Kidney (tissue), 14 donors: Measurements from ENCODE around the gene APLNR. TPM values are rescaled to one million over a fixed set of nuclear protein-coding genes. Genes with fewer than 3 reads are reported as not detected.

Experiments
- DNase-seq, 5 donors: peaks; one replicate each; pipeline ENCODE4 v3.0.0-alpha.2; 2013 to 2020
- FAIRE-seq: peaks from 2 replicates; lab custom pipeline; 2012; peaks lifted over from hg19 to GRCh38; lab: Jason Lieb, UNC
- H3K27ac ChIP-seq, 2 donors: one replicate each; pipeline ENCODE4 v1.7.0; 2013; ENCODE audit warnings: low read depth in 2 of 2, low read length in 2 of 2, inconsistent platforms in 1 of 2
- H3K27me3 ChIP-seq: one replicate; pipeline ENCODE4 v1.7.1; 2013; ENCODE audit warnings: low read length, inconsistent platforms; ENCODE audit not compliant: control insufficient read depth, insufficient read depth
- H3K36me3 ChIP-seq, 3 donors: one replicate each; pipeline versions ENCODE4 v1.7.0 to v1.7.1; 2013; ENCODE audit warnings: low read length in 3 of 3, control low read depth in 1 of 3, inconsistent platforms in 1 of 3; ENCODE audit not compliant: insufficient read depth in 3 of 3, control insufficient read depth in 2 of 3
- H3K4me1 ChIP-seq, 3 donors: one replicate each; pipeline versions ENCODE4 v1.7.0 to v1.7.1; 2013; ENCODE audit warnings: low read length in 3 of 3, inconsistent platforms in 1 of 3, low read depth in 1 of 3; ENCODE audit not compliant: control insufficient read depth in 2 of 3, insufficient read depth in 2 of 3
- H3K4me3 ChIP-seq, 3 donors: one replicate each; pipeline versions ENCODE4 v1.7.0 to v1.8.1; 2013; ENCODE audit warnings: low read length in 3 of 3, control low read depth in 1 of 3, inconsistent platforms in 1 of 3
- H3K9ac ChIP-seq, 3 donors: one replicate each; pipeline versions ENCODE4 v1.7.0 to v1.7.1; 2013; ENCODE audit warnings: low read length in 3 of 3, control low read depth in 1 of 3, inconsistent platforms in 1 of 3
- H3K9me3 ChIP-seq, 3 donors: one replicate each; pipeline versions ENCODE4 v1.7.0 to v1.7.1; 2013; ENCODE audit warnings: low read length in 3 of 3, control low read depth in 1 of 3, inconsistent platforms in 1 of 3; ENCODE audit not compliant: control insufficient read depth in 2 of 3, insufficient read depth in 1 of 3
- intact Hi-C: fragments of 100-400 bp; cut with DNase I; formaldehyde crosslinking; loops from one replicate; pipeline ENCODE4 v1.11.1; 2022
- polyA plus RNA-seq: library from polyadenylated mRNA; stranded (reverse); fragments of 350-450 nt; fragmentation: Illumina TruSeq; extraction: RNeasy Lipid Tissue Mini Kit (QIAGEN cat#74804); gene quantifications from one replicate; pipeline ENCODE4 v1.2.3, GENCODE V29; 2014; ENCODE audit warnings: low read depth, low replicate concordance; ENCODE audit not compliant: insufficient read depth
- total RNA-seq: library from RNA; stranded (reverse); fragmentation: NEBNext Ultra II Directional; extraction: Animal tissue kit (Norgen Biotek cat#: 25700); gene quantifications from one replicate; pipeline ENCODE4 v1.2.1, GENCODE V29; 2021
- TF ChIP-seq, protein P1 (sequence below): IDR thresholded peaks from 3 replicates; pipeline ENCODE4 v1.5.1; 2012; ENCODE audit warnings: mild to moderate bottlenecking, moderate library complexity, borderline replicate concordance; ENCODE audit not compliant: insufficient read depth; ENCODE audit errors: extremely low read depth
- donor health status: control.
- donor health status: control.
- donor health status: control.
- donor health status: control.
- donor health status: control.
- donor health status: DM: yes; HTN: yes; CAD: no.
- donor health status: Normal renal cell carcinoma (clear cell type).

The APLNR gene
- total and polyA plus RNA-seq, 2 donors from 2014 or later: 5.3 to 16.6 TPM

DNA sequence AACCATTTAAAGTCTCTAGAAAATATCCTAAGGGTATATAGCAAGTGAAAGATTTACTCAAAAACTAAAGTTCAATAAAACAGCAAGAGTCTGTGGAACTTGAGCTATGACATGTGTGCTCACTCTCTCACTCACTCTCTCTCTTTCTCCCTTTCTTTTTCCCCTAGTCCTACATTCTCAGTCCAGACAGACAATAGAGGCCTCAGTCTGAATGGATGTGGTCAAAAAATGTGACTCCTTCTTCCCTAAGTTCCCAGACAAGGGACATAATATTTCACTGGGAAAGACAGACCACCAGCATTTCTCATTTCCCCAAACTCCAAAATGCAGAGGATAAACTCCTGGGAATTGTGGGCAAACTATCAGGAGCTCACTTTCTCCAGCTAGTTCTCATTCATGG, 17.6 kb upstream of the APLNR start:
- Histone ChIP-seq H3K4me3 (no peak overlapping the region), H3K36me3 (no peaks in the 10 kb centered on the region), H3K9ac (no peak overlapping the region), H3K4me1 (no peaks in the 10 kb centered on the region), H3K27ac (no peak overlapping the region), H3K9me3 (peaks cover 0 to 7% (median 0%) of the 10 kb centered on the region in 3 donors), H3K27me3 (no peaks in the 10 kb centered on the region)
- intact Hi-C loops: loop anchor here (5.0 kb wide), 2 partner anchors 137 to 412 kb away; no protein-coding TSS in a partner anchor
- TF ChIP-seq, protein P1, sequence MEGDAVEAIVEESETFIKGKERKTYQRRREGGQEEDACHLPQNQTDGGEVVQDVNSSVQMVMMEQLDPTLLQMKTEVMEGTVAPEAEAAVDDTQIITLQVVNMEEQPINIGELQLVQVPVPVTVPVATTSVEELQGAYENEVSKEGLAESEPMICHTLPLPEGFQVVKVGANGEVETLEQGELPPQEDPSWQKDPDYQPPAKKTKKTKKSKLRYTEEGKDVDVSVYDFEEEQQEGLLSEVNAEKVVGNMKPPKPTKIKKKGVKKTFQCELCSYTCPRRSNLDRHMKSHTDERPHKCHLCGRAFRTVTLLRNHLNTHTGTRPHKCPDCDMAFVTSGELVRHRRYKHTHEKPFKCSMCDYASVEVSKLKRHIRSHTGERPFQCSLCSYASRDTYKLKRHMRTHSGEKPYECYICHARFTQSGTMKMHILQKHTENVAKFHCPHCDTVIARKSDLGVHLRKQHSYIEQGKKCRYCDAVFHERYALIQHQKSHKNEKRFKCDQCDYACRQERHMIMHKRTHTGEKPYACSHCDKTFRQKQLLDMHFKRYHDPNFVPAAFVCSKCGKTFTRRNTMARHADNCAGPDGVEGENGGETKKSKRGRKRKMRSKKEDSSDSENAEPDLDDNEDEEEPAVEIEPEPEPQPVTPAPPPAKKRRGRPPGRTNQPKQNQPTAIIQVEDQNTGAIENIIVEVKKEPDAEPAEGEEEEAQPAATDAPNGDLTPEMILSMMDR: no peak
- FAIRE-seq (no peak), DNase-seq (no peak)

DNA sequence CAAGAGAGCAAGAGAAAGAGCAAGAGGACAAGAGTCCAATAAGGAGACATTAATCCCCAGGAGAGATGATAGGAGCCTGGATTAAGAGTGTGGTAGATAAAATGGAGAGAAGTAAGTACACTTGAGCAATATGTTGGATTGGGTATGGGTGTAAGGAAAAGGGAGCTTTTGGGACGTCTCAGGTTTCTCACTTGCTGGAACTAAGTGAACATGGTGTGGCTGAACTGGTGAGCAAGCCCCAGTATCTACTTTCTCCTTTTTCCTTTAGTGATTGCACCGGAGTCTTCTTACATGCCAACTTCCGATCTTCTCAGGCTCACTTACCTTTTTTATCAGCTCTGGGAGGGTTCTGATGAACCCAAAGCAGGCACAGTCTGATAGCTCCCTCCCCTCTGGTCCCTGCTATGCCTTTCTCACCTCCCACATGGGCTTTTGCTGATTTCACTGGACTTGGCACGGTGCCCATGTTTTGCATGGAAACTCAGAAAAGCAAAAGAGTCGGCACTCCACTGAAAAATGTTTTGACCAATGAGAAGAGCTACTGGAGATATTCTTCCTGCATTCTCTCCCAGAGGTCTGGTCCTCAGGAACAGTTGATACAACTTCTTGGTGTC, 14.5 kb upstream of the APLNR start:
- Histone ChIP-seq H3K4me1 (no peaks in the 10 kb centered on the region), H3K9ac (no peak overlapping the region), H3K27ac (no peak overlapping the region), H3K36me3 (no peaks in the 10 kb centered on the region), H3K27me3 (no peaks in the 10 kb centered on the region), H3K4me3 (no peak overlapping the region), H3K9me3 (peaks cover 0 to 2% (median 0%) of the 10 kb centered on the region in 3 donors)
- no peak for FAIRE-seq
- DNase-seq: peak in 2 of 5 donors; percentile 14 to 56
- intact Hi-C loops: loop anchor here (5.0 kb wide), 2 partner anchors 134 to 409 kb away; no protein-coding TSS in a partner anchor
- TF ChIP-seq, protein P1: no peak

DNA sequence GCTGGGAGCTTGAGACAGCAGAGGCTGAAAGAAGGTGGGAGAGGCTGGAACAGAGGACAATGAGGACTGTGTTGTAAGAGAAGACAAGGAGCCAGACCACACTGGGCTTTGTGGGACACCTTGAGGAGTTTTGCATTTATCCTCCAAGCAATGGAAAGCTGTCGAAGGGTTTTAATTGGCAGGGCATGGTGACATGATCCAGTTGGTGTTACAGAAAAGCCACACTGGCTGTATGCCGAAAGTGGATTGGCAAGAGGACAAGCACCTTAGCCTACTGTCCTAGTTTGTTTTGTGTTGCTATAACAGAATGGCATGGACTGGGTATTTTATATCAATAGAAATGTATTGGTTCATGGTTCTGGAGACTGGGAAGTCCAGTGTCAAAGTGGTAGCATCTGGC, 14.0 kb upstream of the APLNR start:
- Histone ChIP-seq H3K4me1 (no peaks in the 10 kb centered on the region), H3K4me3 (no peak overlapping the region), H3K36me3 (no peaks in the 10 kb centered on the region), H3K27ac (no peak overlapping the region), H3K9me3 (no peaks in the 10 kb centered on the region), H3K27me3 (no peaks in the 10 kb centered on the region), H3K9ac (no peak overlapping the region)
- no peak for DNase-seq
- intact Hi-C loops: loop anchor here (5.0 kb wide), 2 partner anchors 134 to 409 kb away; no protein-coding TSS in a partner anchor
- no peak for FAIRE-seq
- TF ChIP-seq, protein P1: no peak
